Type B pancreatic cell (in vitro differentiated cells): ENCODE data around the gene KMT2D. TPM values are rescaled to one million over a fixed set of nuclear protein-coding genes. Genes with fewer than 3 reads are reported as not detected.

Source experiments
- DNase-seq: peaks from one replicate; pipeline ENCODE4 v3.0.0; 2021; ENCODE audit warnings: mixed read lengths; ENCODE audit not compliant: unreplicated experiment; ENCODE audit errors: extremely low spot score
- H3K27ac Mint-ChIP-seq: 2 replicates; pipeline ENCODE4 v1.8.0; 2021; ENCODE audit warnings: mild to moderate bottlenecking, mixed read lengths
- H3K27me3 Mint-ChIP-seq: 2 replicates; pipeline ENCODE4 v1.8.0; 2021; ENCODE audit warnings: mixed read lengths
- H3K36me3 Mint-ChIP-seq: 2 replicates; pipeline ENCODE4 v1.8.0; 2021; ENCODE audit warnings: mixed read lengths
- H3K4me1 Mint-ChIP-seq: one replicate; pipeline ENCODE4 v1.8.0; 2021; ENCODE audit warnings: mixed read lengths; ENCODE audit not compliant: unreplicated experiment
- H3K4me3 Mint-ChIP-seq: 2 replicates; pipeline ENCODE4 v1.8.0; 2021; ENCODE audit warnings: mild to moderate bottlenecking, mixed read lengths
- H3K9me3 Mint-ChIP-seq: 2 replicates; pipeline ENCODE4 v1.8.0; 2021; ENCODE audit warnings: mixed read lengths
- CTCF ChIP-seq: fragments of 200-600 bp; sonication (generic); conservative IDR thresholded peaks from 2 replicates; pipeline ENCODE4 v1.5.0; 2021; ENCODE audit warnings: antibody characterized with exemption, mild to moderate bottlenecking
- total RNA-seq: library from RNA; stranded (reverse); gene quantifications from 2 replicates; pipeline ENCODE4 v1.2.1, GENCODE V29; 2021; ENCODE audit warnings: low replicate concordance

KMT2D gene
- total RNA-seq, 1 donor from 2014 or later = 97.6 TPM

- peaks cover 15% of the 10 kb centered on the region for H3K36me3 Mint-ChIP-seq
- no peak for DNase-seq
- no peaks in the 10 kb centered on the region for H3K9me3 Mint-ChIP-seq
- TF ChIP-seq CTCF = no peak
- peaks cover 67% of the 10 kb centered on the region for H3K27me3 Mint-ChIP-seq
- H3K4me3 Mint-ChIP-seq = peak within 1 kb of the TSS; percentile 35
- H3K27ac Mint-ChIP-seq = peak within 1 kb of the TSS; percentile 6
- H3K4me1 Mint-ChIP-seq = peaks cover 9% of the 10 kb centered on the region
Measured at GRCh38 chr12:49094160-49094974, 33.8 kb upstream of the KMT2D start, which contains the start of gene DHH. Gene DHH (minus strand): TSS chr12:49094801. CDS start chr12:49094512, 289 bp downstream.

GRCh38 chr12:49093792-49094159, 33.2 kb upstream of the KMT2D start:
- H3K27me3 Mint-ChIP-seq = peaks cover 73% of the 10 kb centered on the region
- peaks cover 15% of the 10 kb centered on the region for H3K36me3 Mint-ChIP-seq
- H3K4me3 Mint-ChIP-seq = peak overlapping the region; percentile 28
- no peaks in the 10 kb centered on the region for H3K9me3 Mint-ChIP-seq
- no peak overlapping the region for H3K27ac Mint-ChIP-seq
- DNase-seq = no peak
- H3K4me1 Mint-ChIP-seq = peaks cover 9% of the 10 kb centered on the region
- no peak for TF ChIP-seq CTCF

DNA sequence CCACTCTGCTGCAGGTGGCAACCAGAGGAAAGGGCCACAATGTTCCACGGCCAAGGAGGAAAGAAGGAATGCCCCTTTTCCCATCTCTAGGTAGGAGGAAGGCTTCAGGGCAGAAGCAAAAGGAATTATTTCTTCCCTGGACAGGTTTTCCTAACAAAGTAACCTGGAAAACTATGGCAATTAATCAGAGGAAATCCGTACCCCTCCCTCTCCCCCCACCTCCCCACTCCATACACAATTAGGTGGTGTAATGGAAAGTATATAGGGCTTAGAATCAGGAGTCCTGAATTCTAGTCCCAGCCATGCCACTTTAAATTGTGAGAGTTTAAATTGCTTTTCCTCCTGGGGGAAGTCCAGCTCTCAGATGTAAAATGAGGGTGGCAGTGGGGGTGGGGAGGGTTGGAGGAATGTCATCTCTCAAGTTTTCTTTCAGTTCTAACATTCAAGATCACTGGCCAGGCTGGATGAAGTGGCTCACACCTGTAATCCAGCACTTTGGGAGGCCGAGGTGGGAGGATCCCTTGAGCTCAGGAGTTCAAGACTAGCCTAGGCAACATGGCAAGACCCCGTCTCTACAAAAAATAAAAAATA, 32.3 kb upstream of the KMT2D start:
- Mint-ChIP-seq H3K4me3 (peak overlapping the region; percentile 81), H3K4me1 (peaks cover 9% of the 10 kb centered on the region), H3K27ac (no peak overlapping the region), H3K9me3 (no peaks in the 10 kb centered on the region), H3K36me3 (peaks cover 10% of the 10 kb centered on the region), H3K27me3 (peaks cover 82% of the 10 kb centered on the region)
- TF ChIP-seq CTCF = no peak
- DNase-seq = no peak

GRCh38 chr12:49092086-49092815, 31.7 kb upstream of the KMT2D start:
- Mint-ChIP-seq H3K4me3 (peak overlapping the region; percentile 81), H3K4me1 (peaks cover 9% of the 10 kb centered on the region), H3K27ac (no peak overlapping the region), H3K9me3 (no peaks in the 10 kb centered on the region), H3K27me3 (peaks cover 89% of the 10 kb centered on the region), H3K36me3 (peaks cover 10% of the 10 kb centered on the region)
- no peak for DNase-seq
- TF ChIP-seq CTCF = peak; percentile 57

- Mint-ChIP-seq H3K4me3 (peak overlapping the region; percentile 81), H3K27me3 (peaks cover 93% of the 10 kb centered on the region), H3K9me3 (no peaks in the 10 kb centered on the region), H3K27ac (no peak overlapping the region), H3K36me3 (peaks cover 9% of the 10 kb centered on the region), H3K4me1 (peaks cover 9% of the 10 kb centered on the region)
- TF ChIP-seq CTCF = no peak
- no peak for DNase-seq
Measured at GRCh38 chr12:49091836-49092085, 31.2 kb upstream of the KMT2D start.
